A549 (cell line): ENCODE data around the gene LAMB1.

Experiments
- BCL3 ChIP-seq: fragments of >200 bp; sonication (Bioruptor Twin); formaldehyde crosslinking; IDR thresholded peaks from 3 replicates; pipeline ENCODE4 v1.6.1; 2016
- BHLHE40 ChIP-seq: IDR thresholded peaks from 2 replicates; pipeline ENCODE4 v1.6.1; 2012; ENCODE audit warnings: low read depth, low read length, inconsistent platforms
- CTCF ChIP-seq: fragments of >200 bp; sonication (Bioruptor Twin); formaldehyde crosslinking; IDR thresholded peaks from 3 replicates; pipeline ENCODE4 v1.5.1; 2016
- EP300 ChIP-seq, 2 experiments: fragments of >200 bp; sonication (Bioruptor Twin); formaldehyde crosslinking; IDR thresholded peaks; 2 replicates in 1 of 2; 3 replicates in 1 of 2; pipeline ENCODE4 v1.6.1; 2016 to 2017
- ESRRA ChIP-seq: fragments of 150-350 bp; IDR thresholded peaks from 2 replicates; pipeline ENCODE4 v1.6.1; 2014; ENCODE audit warnings: mild to moderate bottlenecking, low read length, borderline replicate concordance
- HDAC2 ChIP-seq: fragments of 200-600 bp; sonication (generic); IDR thresholded peaks from 2 replicates; pipeline ENCODE4 v1.6.1; 2016
- HOXA7 ChIP-seq: fragments of 250-450 bp; sonication (Bioruptor Pico); IDR thresholded peaks from 2 replicates; pipeline ENCODE4 v1.5.0; 2020; ENCODE audit warnings: mild to moderate bottlenecking, moderate library complexity
- MAFK ChIP-seq: fragments of 450-650 bp; IDR thresholded peaks from 2 replicates; pipeline ENCODE4 v1.6.1; 2014; ENCODE audit not compliant: partially characterized antibody
- MAX ChIP-seq: IDR thresholded peaks from 2 replicates; pipeline ENCODE4 v1.6.1; 2012
- NPAS2 ChIP-seq: fragments of 250-450 bp; sonication (Bioruptor Pico); IDR thresholded peaks from 2 replicates; pipeline ENCODE4 v1.8.0; 2022; ENCODE audit warnings: mild to moderate bottlenecking, moderate library complexity, borderline replicate concordance
- PBX3 ChIP-seq: IDR thresholded peaks from 2 replicates; pipeline ENCODE4 v1.6.1; 2012
- POLR2A ChIP-seq: IDR thresholded peaks from 2 replicates; pipeline ENCODE4 v1.6.1; 2012; ENCODE audit warnings: mild to moderate bottlenecking, low read length
- REST ChIP-seq: fragments of 200-600 bp; sonication (generic); IDR thresholded peaks from 2 replicates; pipeline ENCODE4 v1.6.1; 2016; ENCODE audit warnings: antibody characterized with exemption, mild to moderate bottlenecking, moderate library complexity
- TF ChIP-seq, protein P1 (sequence below): fragments of 450-650 bp; IDR thresholded peaks from 2 replicates; pipeline ENCODE4 v1.6.1; 2014; ENCODE audit warnings: antibody characterized with exemption

DNA sequence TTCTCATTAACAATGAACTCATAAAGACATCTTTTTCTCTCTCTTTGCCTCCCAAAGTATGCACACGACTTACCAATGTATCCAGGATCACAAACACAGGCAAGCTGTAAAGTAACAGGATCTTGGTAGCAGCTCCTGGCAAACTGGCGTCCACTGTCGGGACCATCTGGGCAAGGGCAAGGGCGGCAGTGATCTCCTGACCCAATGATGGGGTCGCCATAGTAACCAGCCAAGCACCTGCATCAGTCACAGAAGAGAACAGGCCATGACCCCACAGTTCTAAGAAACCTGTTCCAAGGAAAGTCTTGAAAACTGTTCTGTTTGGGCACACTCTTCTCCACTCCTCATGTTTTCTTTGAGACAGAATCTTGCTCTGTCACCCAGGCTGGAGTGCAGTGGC is 47.6 kb downstream of the LAMB1 start:
- TF ChIP-seq MAX (no peak), MAFK (no peak), CTCF (no peak), EP300 (IDR thresholded peaks at IDR 0.05) (no peak), POLR2A (no peak), REST (no peak), HDAC2 (no peak), NPAS2 (no peak), BHLHE40 (no peak), ESRRA (no peak), BCL3 (no peak), PBX3 (no peak), HOXA7 (CRISPR knock-in tag) (no peak)
- TF ChIP-seq, protein P1, sequence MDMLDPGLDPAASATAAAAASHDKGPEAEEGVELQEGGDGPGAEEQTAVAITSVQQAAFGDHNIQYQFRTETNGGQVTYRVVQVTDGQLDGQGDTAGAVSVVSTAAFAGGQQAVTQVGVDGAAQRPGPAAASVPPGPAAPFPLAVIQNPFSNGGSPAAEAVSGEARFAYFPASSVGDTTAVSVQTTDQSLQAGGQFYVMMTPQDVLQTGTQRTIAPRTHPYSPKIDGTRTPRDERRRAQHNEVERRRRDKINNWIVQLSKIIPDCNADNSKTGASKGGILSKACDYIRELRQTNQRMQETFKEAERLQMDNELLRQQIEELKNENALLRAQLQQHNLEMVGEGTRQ: no peak
